ENCODE data around the gene SAE1.

Gene SAE1

GRCh38 chr19:47221080-47221841, 90.6 kb downstream of the SAE1 start:
- no peak for DNase-seq (ENCODE audit: low spot score)

GRCh38 chr19:47221890-47222289, 91.3 kb downstream of the SAE1 start:
- no peak for DNase-seq (ENCODE audit: low spot score)

- peak; percentile 90 for DNase-seq (ENCODE audit: low spot score)
Observed at GRCh38 chr19:47225746-47226425, 95.3 kb downstream of the SAE1 start.

- peak; percentile 71 for DNase-seq (ENCODE audit: low spot score)
Observed at GRCh38 chr19:47226426-47227351, 96.1 kb downstream of the SAE1 start.

GRCh38 chr19:47227352-47228167, 96.9 kb downstream of the SAE1 start:
- peak; percentile 85 for DNase-seq (ENCODE audit: low spot score)

GRCh38 chr19:47228168-47228936, 97.7 kb downstream of the SAE1 start:
- DNase-seq (ENCODE audit: low spot score) = no peak

- DNase-seq (ENCODE audit: low spot score) = no peak
Observed at GRCh38 chr19:47228937-47229675, 98.5 kb downstream of the SAE1 start.

GRCh38 chr19:47229676-47230053, 99.0 kb downstream of the SAE1 start:
- DNase-seq (ENCODE audit: low spot score) = no peak

- no peak for DNase-seq (ENCODE audit: low spot score)
Observed at GRCh38 chr19:47230054-47230920, 99.7 kb downstream of the SAE1 start.

- no peak for DNase-seq (ENCODE audit: low spot score)
Observed at GRCh38 chr19:47230921-47231214, 100.2 kb downstream of the SAE1 start, which contains the start of gene BBC3. Gene BBC3, minus strand, starts transcription at chr19:47231199. Its CDS starts 2,768 bp downstream, at chr19:47228431.

GRCh38 chr19:47231215-47232054, 100.8 kb downstream of the SAE1 start:
- peak; percentile 62 for DNase-seq (ENCODE audit: low spot score)

GRCh38 chr19:47232422-47233211, 102.0 kb downstream of the SAE1 start:
- DNase-seq (ENCODE audit: low spot score) = no peak

GRCh38 chr19:47236072-47236675, 105.5 kb downstream of the SAE1 start:
- DNase-seq (ENCODE audit: low spot score) = no peak

- no peak for DNase-seq (ENCODE audit: low spot score)
Observed at GRCh38 chr19:47239152-47239551, 108.5 kb downstream of the SAE1 start.

GRCh38 chr19:47239610-47240296, 109.1 kb downstream of the SAE1 start:
- no peak for DNase-seq (ENCODE audit: low spot score)

- DNase-seq (ENCODE audit: low spot score) = no peak
Observed at GRCh38 chr19:47240556-47240955, 109.9 kb downstream of the SAE1 start.
